SK-N-SH (cell line): ENCODE results near the gene USP12. TPM values are rescaled to one million over a fixed set of nuclear protein-coding genes. Genes with fewer than 3 reads are reported as not detected.

Experiments
- CTCF ChIA-PET: fragments of 300-600, 350-600 bp; formaldehyde crosslinking; extraction: SDS; loops from one replicate; lab custom pipeline; 2021; lab: Yijun Ruan, JAX
- POLR2A ChIA-PET: fragments of 350-600 bp; sonication (Branson Sonifier 250); formaldehyde crosslinking; extraction: SDS; loops from one replicate; lab custom pipeline; 2020; ENCODE audit warnings: antibody characterized with exemption, inconsistent platforms; lab: Yijun Ruan, JAX
- DNase-seq: peaks from one replicate; pipeline ENCODE4 v3.0.0; 2012
- H2AFZ ChIP-seq: fragments of 200-600 bp; sonication (generic); 2 replicates; pipeline ENCODE4 v1.8.1; 2016; ENCODE audit warnings: antibody characterized with exemption, mild to moderate bottlenecking, low read depth
- H3F3A ChIP-seq: fragments of 200-600 bp; sonication (generic); replicated peaks from 2 replicates; pipeline ENCODE3; 2016; ENCODE audit warnings: antibody characterized with exemption, mild to moderate bottlenecking; ENCODE audit not compliant: insufficient read depth
- H3K27ac ChIP-seq, 2 experiments: fragments of 200-500 bp in 1 of 2; fragments of 200-600 bp in 1 of 2; sonication (Bioruptor generic) in 1 of 2; sonication (generic), shearing (Covaris generic) in 1 of 2; 2 replicates each; pipeline versions ENCODE4 v1.5.1 to v1.6.1; 2014 to 2016; ENCODE audit warnings: low read depth in 2 of 2, inconsistent platforms in 1 of 2, low read length in 1 of 2, mild to moderate bottlenecking in 1 of 2, mixed read lengths in 1 of 2
- H3K27me3 ChIP-seq: fragments of 200-600 bp; sonication (generic), shearing (Covaris generic); 2 replicates; pipeline ENCODE4 v1.6.1; 2016; ENCODE audit warnings: mixed run types; ENCODE audit not compliant: insufficient read depth
- H3K36me3 ChIP-seq, 2 experiments: fragments of 200-500 bp in 1 of 2; fragments of 200-600 bp in 1 of 2; sonication (Bioruptor generic) in 1 of 2; sonication (generic) in 1 of 2; replicated peaks in 1 of 2; 2 replicates each; pipeline versions ENCODE3 to v1.5.1; 2014 to 2016; ENCODE audit warnings: low read length in 1 of 2, mild to moderate bottlenecking in 1 of 2; ENCODE audit not compliant: insufficient read depth in 2 of 2, control insufficient read depth in 1 of 2
- H3K4me1 ChIP-seq, 2 experiments: fragments of 200-500 bp in 1 of 2; fragments of 200-600 bp in 1 of 2; sonication (Bioruptor generic) in 1 of 2; sonication (generic), shearing (Covaris generic) in 1 of 2; 2 replicates each; pipeline versions ENCODE4 v1.5.1 to v1.6.1; 2014 to 2016; ENCODE audit warnings: low read depth in 1 of 2, low read length in 1 of 2, mixed run types in 1 of 2; ENCODE audit not compliant: insufficient read depth in 2 of 2, control insufficient read depth in 1 of 2
- H3K4me2 ChIP-seq: fragments of 200-600 bp; sonication (generic), shearing (Covaris generic); 2 replicates; pipeline ENCODE4 v1.6.1; 2017; ENCODE audit warnings: mixed run types
- H3K4me3 ChIP-seq, 2 experiments: fragments of 200-500 bp in 1 of 2; fragments of 200-600 bp in 1 of 2; sonication (Bioruptor generic) in 1 of 2; sonication (generic), shearing (Covaris generic) in 1 of 2; 2 replicates each; pipeline versions ENCODE4 v1.5.1 to v1.8.1; 2014 to 2016; ENCODE audit warnings: low read depth in 2 of 2, inconsistent platforms in 1 of 2, low read length in 1 of 2, mild to moderate bottlenecking in 1 of 2, mixed read lengths in 1 of 2, moderate library complexity in 1 of 2
- H3K79me2 ChIP-seq: fragments of 200-600 bp; sonication (generic); 2 replicates; pipeline ENCODE4 v1.8.1; 2017; ENCODE audit warnings: mild to moderate bottlenecking; ENCODE audit not compliant: insufficient read depth
- H3K9ac ChIP-seq: fragments of 200-600 bp; sonication (generic); 2 replicates; pipeline ENCODE4 v1.6.1; 2017; ENCODE audit warnings: mixed run types
- H3K9me2 ChIP-seq: fragments of 200-600 bp; sonication (generic); 2 replicates; pipeline ENCODE4 v1.6.1; 2017; ENCODE audit warnings: mixed run types
- H3K9me3 ChIP-seq: fragments of 200-600 bp; sonication (generic); 2 replicates; pipeline ENCODE4 v1.6.1; 2017; ENCODE audit warnings: mixed run types, mild to moderate bottlenecking, moderate library complexity
- H4K20me1 ChIP-seq: fragments of 200-600 bp; sonication (generic); 2 replicates; pipeline ENCODE4 v1.6.1; 2017; ENCODE audit warnings: mild to moderate bottlenecking, mixed run types; ENCODE audit not compliant: insufficient read depth
- CHD2 ChIP-seq: fragments of 150-350 bp; IDR thresholded peaks from 2 replicates; pipeline ENCODE4 v1.6.1; 2018; ENCODE audit warnings: low read length; ENCODE audit not compliant: partially characterized antibody
- EZH2phosphoT487 ChIP-seq: fragments of 200-600 bp; sonication (generic); IDR thresholded peaks from 2 replicates; pipeline ENCODE4 v1.6.1; 2017; ENCODE audit warnings: low read depth, mixed run types, mild to moderate bottlenecking, antibody characterized with exemption, moderate library complexity, borderline replicate concordance
- GATA2 ChIP-seq: sonication (generic); formaldehyde crosslinking; IDR thresholded peaks from 2 replicates; pipeline ENCODE4 v1.5.0; 2020; ENCODE audit warnings: mild to moderate bottlenecking, missing genetic modification reagents
- NFIC ChIP-seq: IDR thresholded peaks from 2 replicates; pipeline ENCODE4 v1.4.0; 2012; ENCODE audit warnings: borderline replicate concordance
- RCOR1 ChIP-seq: fragments of 150-350 bp; IDR thresholded peaks from 2 replicates; pipeline ENCODE4 v1.6.1; 2017; ENCODE audit warnings: antibody characterized with exemption, low read length
- SIN3A ChIP-seq: IDR thresholded peaks from 2 replicates; pipeline ENCODE4 v1.6.1; 2012; ENCODE audit warnings: low read depth, mild to moderate bottlenecking, low read length, moderate library complexity, borderline replicate concordance
- SMC3 ChIP-seq: IDR thresholded peaks from 2 replicates; pipeline ENCODE4 v1.6.1; 2012; ENCODE audit warnings: low read depth, low read length, improper control_type of control experiment
- TAF1 ChIP-seq: IDR thresholded peaks from 2 replicates; pipeline ENCODE4 v1.6.1; 2012; ENCODE audit warnings: low read depth, mild to moderate bottlenecking, low read length, moderate library complexity, borderline replicate concordance
- TCF12 ChIP-seq: IDR thresholded peaks from 2 replicates; pipeline ENCODE4 v1.4.0; 2012
- WGBS: methylation state at CpG from one replicate; pipeline ENCODE4 v1.1.6; 2017; ENCODE audit warnings: low lambda C conversion rate; 5-methylcytosine and 5-hydroxymethylcytosine counted together
- polyA plus RNA-seq, 3 experiments: library from polyadenylated mRNA; depleted of rRNA; stranded (reverse); fragments of >200 nt; gene quantifications; 2 replicates each; pipeline ENCODE4 v1.2.3, GENCODE V29; 2012
- TF ChIP-seq, protein P1 (sequence below): IDR thresholded peaks from 2 replicates; pipeline ENCODE4 v1.4.0; 2012; ENCODE audit warnings: low read depth
- TF ChIP-seq, protein P2 (sequence below): fragments of 150-350 bp; IDR thresholded peaks from 2 replicates; pipeline ENCODE4 v1.6.1; 2017; ENCODE audit warnings: antibody characterized with exemption, low read length, low read depth, borderline replicate concordance
- TF ChIP-seq, protein P3 (sequence below): IDR thresholded peaks from 2 replicates; pipeline ENCODE4 v1.6.1; 2012; ENCODE audit warnings: mild to moderate bottlenecking, low read depth, low read length, moderate library complexity
- TF ChIP-seq, protein P4 (sequence below): IDR thresholded peaks from 2 replicates; pipeline ENCODE4; 2012
- TF ChIP-seq, protein P5 (sequence below): IDR thresholded peaks from 2 replicates; pipeline ENCODE4 v1.4.0; 2012; ENCODE audit warnings: low read depth, borderline replicate concordance
- TF ChIP-seq, protein P6 (sequence below): IDR thresholded peaks from 2 replicates; pipeline ENCODE4 v1.4.0; 2012; ENCODE audit warnings: low read depth, borderline replicate concordance

USP12 gene
- polyA plus RNA-seq, 1 of the 3 experiments (the other 2 are of a cell fraction) = 5.0 TPM

DNA sequence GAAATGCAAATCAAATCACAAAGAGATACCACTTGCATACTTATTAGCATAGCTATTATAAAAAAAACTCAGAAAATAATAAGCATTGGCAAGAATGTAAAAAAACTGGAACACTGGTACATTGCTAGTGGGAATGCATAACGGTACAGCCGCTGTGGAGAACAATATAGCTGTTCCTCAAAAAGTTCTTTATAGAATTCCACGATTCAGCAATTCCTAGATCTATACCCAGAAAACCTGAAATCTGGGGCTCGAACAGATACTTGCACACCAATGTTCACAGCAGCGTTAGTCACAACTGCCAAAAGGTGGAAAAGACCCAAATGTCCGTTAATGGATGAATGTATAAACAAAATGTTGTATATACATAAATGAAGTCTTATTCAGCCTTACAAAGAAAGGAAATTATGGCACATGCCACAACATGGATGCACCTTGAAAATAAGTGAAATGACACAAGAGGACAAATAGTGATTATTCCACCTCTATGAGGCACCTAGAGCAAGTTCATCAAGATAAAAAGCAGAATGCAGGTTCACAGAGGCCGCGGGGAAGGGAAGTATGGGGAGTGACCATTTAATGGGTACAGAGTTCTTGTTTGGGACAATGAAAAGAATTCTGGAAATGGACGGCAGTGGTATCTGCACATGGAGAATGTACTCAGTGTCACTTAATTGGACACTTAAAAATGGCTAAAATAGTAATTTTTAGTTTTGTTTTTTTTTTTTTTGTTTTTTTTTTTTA lies 107.2 kb downstream of the USP12 start:
- Histone ChIP-seq H3K4me1 (peaks cover 0 to 6% of the 10 kb centered on the region in 2 experiments; a peak in 1 of 4 replicates), H3K27me3 (no peaks in the 10 kb centered on the region), H3K4me3 (no peak overlapping the region), H3F3A (peaks cover 6% of the 10 kb centered on the region), H3K27ac (no peak overlapping the region), H3K9me3 (no peaks in the 10 kb centered on the region), H3K4me2 (no peak overlapping the region), H2AFZ (no peak overlapping the region), H4K20me1 (0 out of 2 replicates have a peak, but pooled peaks cover 4% of the 10 kb centered on the region), H3K79me2 (no peaks in the 10 kb centered on the region; the same call in 1 of the 2 replicates), H3K36me3 (peaks cover 8 to 18% of the 10 kb centered on the region in 2 experiments), H3K9ac (no peak overlapping the region), H3K9me2 (no peaks in the 10 kb centered on the region)
- WGBS = 84% methylated on average over 9 of the region's 9 CpGs
- DNase-seq = no peak
- TF ChIP-seq, protein P1, sequence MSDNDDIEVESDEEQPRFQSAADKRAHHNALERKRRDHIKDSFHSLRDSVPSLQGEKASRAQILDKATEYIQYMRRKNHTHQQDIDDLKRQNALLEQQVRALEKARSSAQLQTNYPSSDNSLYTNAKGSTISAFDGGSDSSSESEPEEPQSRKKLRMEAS = no peak
- TF ChIP-seq SMC3 = no peak
- no peak for TF ChIP-seq EZH2phosphoT487
- no peak for TF ChIP-seq NFIC
- TF ChIP-seq, protein P2, sequence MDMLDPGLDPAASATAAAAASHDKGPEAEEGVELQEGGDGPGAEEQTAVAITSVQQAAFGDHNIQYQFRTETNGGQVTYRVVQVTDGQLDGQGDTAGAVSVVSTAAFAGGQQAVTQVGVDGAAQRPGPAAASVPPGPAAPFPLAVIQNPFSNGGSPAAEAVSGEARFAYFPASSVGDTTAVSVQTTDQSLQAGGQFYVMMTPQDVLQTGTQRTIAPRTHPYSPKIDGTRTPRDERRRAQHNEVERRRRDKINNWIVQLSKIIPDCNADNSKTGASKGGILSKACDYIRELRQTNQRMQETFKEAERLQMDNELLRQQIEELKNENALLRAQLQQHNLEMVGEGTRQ = no peak
- TF ChIP-seq, protein P3, sequence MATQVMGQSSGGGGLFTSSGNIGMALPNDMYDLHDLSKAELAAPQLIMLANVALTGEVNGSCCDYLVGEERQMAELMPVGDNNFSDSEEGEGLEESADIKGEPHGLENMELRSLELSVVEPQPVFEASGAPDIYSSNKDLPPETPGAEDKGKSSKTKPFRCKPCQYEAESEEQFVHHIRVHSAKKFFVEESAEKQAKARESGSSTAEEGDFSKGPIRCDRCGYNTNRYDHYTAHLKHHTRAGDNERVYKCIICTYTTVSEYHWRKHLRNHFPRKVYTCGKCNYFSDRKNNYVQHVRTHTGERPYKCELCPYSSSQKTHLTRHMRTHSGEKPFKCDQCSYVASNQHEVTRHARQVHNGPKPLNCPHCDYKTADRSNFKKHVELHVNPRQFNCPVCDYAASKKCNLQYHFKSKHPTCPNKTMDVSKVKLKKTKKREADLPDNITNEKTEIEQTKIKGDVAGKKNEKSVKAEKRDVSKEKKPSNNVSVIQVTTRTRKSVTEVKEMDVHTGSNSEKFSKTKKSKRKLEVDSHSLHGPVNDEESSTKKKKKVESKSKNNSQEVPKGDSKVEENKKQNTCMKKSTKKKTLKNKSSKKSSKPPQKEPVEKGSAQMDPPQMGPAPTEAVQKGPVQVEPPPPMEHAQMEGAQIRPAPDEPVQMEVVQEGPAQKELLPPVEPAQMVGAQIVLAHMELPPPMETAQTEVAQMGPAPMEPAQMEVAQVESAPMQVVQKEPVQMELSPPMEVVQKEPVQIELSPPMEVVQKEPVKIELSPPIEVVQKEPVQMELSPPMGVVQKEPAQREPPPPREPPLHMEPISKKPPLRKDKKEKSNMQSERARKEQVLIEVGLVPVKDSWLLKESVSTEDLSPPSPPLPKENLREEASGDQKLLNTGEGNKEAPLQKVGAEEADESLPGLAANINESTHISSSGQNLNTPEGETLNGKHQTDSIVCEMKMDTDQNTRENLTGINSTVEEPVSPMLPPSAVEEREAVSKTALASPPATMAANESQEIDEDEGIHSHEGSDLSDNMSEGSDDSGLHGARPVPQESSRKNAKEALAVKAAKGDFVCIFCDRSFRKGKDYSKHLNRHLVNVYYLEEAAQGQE = no peak
- no peak for TF ChIP-seq GATA2
- no peak for TF ChIP-seq RCOR1
- no peak for TF ChIP-seq CHD2
- no peak for TF ChIP-seq SIN3A
- no peak for TF ChIP-seq TCF12
- TF ChIP-seq, protein P4, sequence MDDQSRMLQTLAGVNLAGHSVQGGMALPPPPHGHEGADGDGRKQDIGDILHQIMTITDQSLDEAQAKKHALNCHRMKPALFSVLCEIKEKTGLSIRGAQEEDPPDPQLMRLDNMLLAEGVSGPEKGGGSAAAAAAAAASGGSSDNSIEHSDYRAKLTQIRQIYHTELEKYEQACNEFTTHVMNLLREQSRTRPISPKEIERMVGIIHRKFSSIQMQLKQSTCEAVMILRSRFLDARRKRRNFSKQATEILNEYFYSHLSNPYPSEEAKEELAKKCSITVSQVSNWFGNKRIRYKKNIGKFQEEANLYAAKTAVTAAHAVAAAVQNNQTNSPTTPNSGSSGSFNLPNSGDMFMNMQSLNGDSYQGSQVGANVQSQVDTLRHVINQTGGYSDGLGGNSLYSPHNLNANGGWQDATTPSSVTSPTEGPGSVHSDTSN = no peak
- TF ChIP-seq TAF1 = no peak
- TF ChIP-seq, protein P5, sequence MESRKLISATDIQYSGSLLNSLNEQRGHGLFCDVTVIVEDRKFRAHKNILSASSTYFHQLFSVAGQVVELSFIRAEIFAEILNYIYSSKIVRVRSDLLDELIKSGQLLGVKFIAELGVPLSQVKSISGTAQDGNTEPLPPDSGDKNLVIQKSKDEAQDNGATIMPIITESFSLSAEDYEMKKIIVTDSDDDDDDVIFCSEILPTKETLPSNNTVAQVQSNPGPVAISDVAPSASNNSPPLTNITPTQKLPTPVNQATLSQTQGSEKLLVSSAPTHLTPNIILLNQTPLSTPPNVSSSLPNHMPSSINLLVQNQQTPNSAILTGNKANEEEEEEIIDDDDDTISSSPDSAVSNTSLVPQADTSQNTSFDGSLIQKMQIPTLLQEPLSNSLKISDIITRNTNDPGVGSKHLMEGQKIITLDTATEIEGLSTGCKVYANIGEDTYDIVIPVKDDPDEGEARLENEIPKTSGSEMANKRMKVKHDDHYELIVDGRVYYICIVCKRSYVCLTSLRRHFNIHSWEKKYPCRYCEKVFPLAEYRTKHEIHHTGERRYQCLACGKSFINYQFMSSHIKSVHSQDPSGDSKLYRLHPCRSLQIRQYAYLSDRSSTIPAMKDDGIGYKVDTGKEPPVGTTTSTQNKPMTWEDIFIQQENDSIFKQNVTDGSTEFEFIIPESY = no peak
- TF ChIP-seq, protein P6, sequence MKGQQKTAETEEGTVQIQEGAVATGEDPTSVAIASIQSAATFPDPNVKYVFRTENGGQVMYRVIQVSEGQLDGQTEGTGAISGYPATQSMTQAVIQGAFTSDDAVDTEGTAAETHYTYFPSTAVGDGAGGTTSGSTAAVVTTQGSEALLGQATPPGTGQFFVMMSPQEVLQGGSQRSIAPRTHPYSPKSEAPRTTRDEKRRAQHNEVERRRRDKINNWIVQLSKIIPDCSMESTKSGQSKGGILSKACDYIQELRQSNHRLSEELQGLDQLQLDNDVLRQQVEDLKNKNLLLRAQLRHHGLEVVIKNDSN = no peak
- POLR2A ChIA-PET = no interaction called here
- CTCF ChIA-PET = no interaction called here
